ENCODE data around the gene AKAP6. TPM values are rescaled to one million over a fixed set of nuclear protein-coding genes. Genes with fewer than 3 reads are reported as not detected.

The AKAP6 gene
- total and polyA plus RNA-seq, 2 of the 8 experiments (the other 6 are each of a cell fraction or from before 2014, with no cell fraction given) = 0.09 to 0.89 TPM

DNA sequence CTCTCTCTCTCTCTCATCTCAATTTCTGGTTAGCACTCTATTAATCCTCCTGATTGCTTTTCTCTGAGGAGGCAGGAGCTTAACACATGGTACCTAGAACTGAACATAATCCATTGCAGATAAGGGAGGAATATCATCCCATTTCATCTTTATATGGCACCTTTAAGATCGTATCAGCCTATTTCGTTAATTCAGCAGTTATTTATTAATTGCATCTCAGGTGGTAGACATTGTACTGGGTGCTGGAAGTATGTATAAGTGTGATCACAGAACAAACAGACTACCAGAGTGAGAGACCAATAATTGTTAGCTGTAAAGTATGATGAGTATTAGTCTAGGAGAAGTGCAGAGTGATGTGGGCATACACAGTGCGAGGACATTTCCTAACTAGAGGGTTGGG lies 39.0 kb downstream of the AKAP6 start:
- Histone ChIP-seq H3K79me1 (ENCODE audit: low read depth, low read length) (no peaks in the 10 kb centered on the region), H3K14ac (ENCODE audit: insufficient read length) (no peak overlapping the region), H3K79me2 (ENCODE audit: control insufficient read depth in 1 of 2, insufficient read depth in 2 of 2, low read length in 2 of 2) (no peaks in the 10 kb centered on the region), H2AFZ (ENCODE audit: low read length) (no peak overlapping the region), H3K27ac (ENCODE audit: low read depth, low read length) (no peak overlapping the region), H2BK12ac (ENCODE audit: low read depth, low read length) (no peak overlapping the region), H4K20me1 (replicated peaks in 1 of 2; ENCODE audit: control insufficient read depth in 1 of 2, insufficient read depth in 2 of 2, low read length in 2 of 2) (no peaks in the 10 kb centered on the region), H3K36me3 (ENCODE audit: control insufficient read depth in 2 of 4, insufficient read depth in 4 of 4, low read length in 3 of 4) (no peaks in the 10 kb centered on the region), H2BK5ac (ENCODE audit: low read depth, low read length) (no peak overlapping the region), H3K9ac (replicated peaks in 1 of 4; ENCODE audit: extremely low read depth in 1 of 4, low read depth in 3 of 4, low read length in 3 of 4) (no peak overlapping the region), H3K23me2 (ENCODE audit: low read depth, low read length) (no peaks in the 10 kb centered on the region), H4K91ac (replicated peaks; ENCODE audit: insufficient read length, low read length) (no peak overlapping the region), H3K23ac (ENCODE audit: insufficient read length) (no peak overlapping the region), H3K56ac (replicated peaks; ENCODE audit: insufficient read length, low read depth, low read length) (no peak overlapping the region), H3K4me1 (replicated peaks in 1 of 4; ENCODE audit: control insufficient read depth in 3 of 4, insufficient read depth in 4 of 4, low read length in 3 of 4) (peaks cover 0 to 10% (median 3%) of the 10 kb centered on the region in 4 experiments; a peak in 4 of 7 replicates), H2BK120ac (replicated peaks; ENCODE audit: low read depth, low read length) (no peak overlapping the region), H3K4me3 (ENCODE audit: extremely low read depth in 1 of 4, insufficient read depth in 2 of 4, low read depth in 3 of 4, low read length in 4 of 4) (no peak overlapping the region), H4K8ac (ENCODE audit: extremely low read depth, insufficient read depth, low read length) (no peak overlapping the region), H2BK15ac (ENCODE audit: low read length) (no peak overlapping the region), H2BK20ac (ENCODE audit: low read length) (no peak overlapping the region), H3K4me2 (ENCODE audit: insufficient read depth in 1 of 2, low read depth in 2 of 2, low read length in 2 of 2) (no peak overlapping the region), H3K9me3 (ENCODE audit: insufficient read depth in 2 of 2, low read depth in 1 of 2, low read length in 1 of 2) (no peaks in the 10 kb centered on the region), H3K27me3 (replicated peaks in 1 of 4; ENCODE audit: control insufficient read depth in 3 of 4, extremely low read depth in 1 of 4, insufficient read depth in 3 of 4, low read length in 3 of 4) (no peaks in the 10 kb centered on the region), H4K5ac (ENCODE audit: insufficient read length, low read depth, low read length) (no peak overlapping the region), H2AK5ac (ENCODE audit: low read depth, low read length) (no peak overlapping the region), H3K18ac (ENCODE audit: extremely low read depth, low read length) (no peak overlapping the region), H3K4ac (replicated peaks; ENCODE audit: insufficient read length, low read depth, low read length) (no peak overlapping the region)
- WGBS, 2 experiments (ENCODE audit: extremely low coverage in 1 of 2, insufficient coverage in 1 of 2, insufficient read length in 1 of 2, insufficient replicate concordance in 2 of 2, low coverage in 1 of 2, low lambda C conversion rate in 2 of 2, missing lambda C conversion rate in 1 of 2) = 85% methylated on average over 3 of the region's 3 CpGs; no CpG with 5 or more reads in 1 of the 2 experiments
- CTCF ChIA-PET (ENCODE audit: partially characterized antibody) = interaction anchor here (0.9 kb wide), 1 partner anchor 113 kb away, joined by 3 read pairs; no protein-coding TSS in a partner anchor
- no peak for FAIRE-seq
- POLR2A ChIA-PET (ENCODE audit: partially characterized antibody) = no interaction called here
- no peak for DNase-seq (ENCODE audit: low read depth in 1 of 2, low spot score in 2 of 2)
